Measurements from ENCODE around the gene SCRG1.

Gene SCRG1

DNA sequence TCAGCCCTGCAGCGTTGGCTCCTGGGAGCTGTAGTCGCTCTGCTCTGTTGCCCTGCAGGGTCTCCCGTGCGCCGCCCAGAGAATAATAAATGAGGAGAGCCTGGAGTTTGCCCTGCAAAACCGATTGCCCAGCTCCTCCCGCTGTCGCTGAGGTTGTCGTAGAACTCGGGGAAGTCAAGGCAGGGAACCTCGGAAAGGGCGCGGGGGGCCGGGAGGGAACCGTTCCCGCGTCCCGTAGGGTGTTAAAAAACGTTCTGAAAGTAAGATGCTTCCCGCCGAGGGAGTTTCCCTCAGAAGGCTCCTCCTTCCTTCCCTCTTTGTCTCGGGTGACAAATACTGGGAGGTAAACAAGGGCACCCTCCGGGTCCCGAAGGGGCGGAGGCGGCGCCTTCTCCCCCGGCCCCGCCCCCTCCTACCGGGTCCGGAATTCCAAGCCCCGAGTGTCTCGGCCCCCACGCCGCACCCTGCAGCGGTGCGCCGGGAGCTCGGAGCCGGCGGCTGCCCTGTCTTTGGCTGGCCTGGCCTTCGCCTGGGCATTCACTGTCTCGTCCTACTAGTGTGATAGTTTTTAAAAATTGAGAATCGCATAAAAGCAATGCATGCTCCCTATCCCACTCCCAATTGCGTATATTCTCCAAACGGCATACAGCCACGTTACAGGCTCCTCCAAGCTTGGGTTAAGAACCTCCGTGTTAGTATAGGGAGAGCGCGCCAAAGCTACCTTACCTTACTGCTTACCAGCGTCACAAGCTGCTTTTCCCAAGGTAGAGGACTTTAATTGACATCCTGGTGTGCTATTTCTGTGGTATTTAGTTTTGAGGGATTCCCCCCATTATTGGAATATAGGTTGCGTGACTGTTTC is 63.8 kb downstream of the SCRG1 start:
- H3K4me1 ChIP-seq (ENCODE audit: control insufficient read depth in 2 of 2, insufficient read depth in 2 of 2, low read length in 2 of 2), result peaks cover 9 to 15% of the 10 kb centered on the region in 2 donors
- peak overlapping the region; percentile 61 to 75 for H3K9ac ChIP-seq (ENCODE audit: low read depth in 1 of 2, low read length in 2 of 2)
- peaks cover 4% of the 10 kb centered on the region in 2 donors for H3K36me3 ChIP-seq (ENCODE audit: control insufficient read depth in 2 of 2, insufficient read depth in 2 of 2, low read length in 2 of 2)
- H3K9me3 ChIP-seq (ENCODE audit: control insufficient read depth in 2 of 2, low read length in 2 of 2), result no peaks in the 10 kb centered on the region
- H3K27ac ChIP-seq (ENCODE audit: low read depth in 2 of 2, low read length in 2 of 2), result peak overlapping the region; percentile 79 to 100
- H3K27me3 ChIP-seq (ENCODE audit: control insufficient read depth in 2 of 2, insufficient read depth in 2 of 2, low read length in 2 of 2), result no peaks in the 10 kb centered on the region
- H3K4me3 ChIP-seq (ENCODE audit: low read length in 2 of 2), result peak overlapping the region; percentile 95 to 99

Measured in mucosa of rectum (tissue), 2 donors.